GM20431 (cell line): ENCODE measurements around the gene TMEM163.
"Not testable (repeated sequence)": the region's sequence is repeated elsewhere in the genome, so short reads cannot be mapped to it uniquely, and the experiment has no call there.

Source experiments
- in situ Hi-C: fragments of 300-500 bp; cut with MseI, MboI; formaldehyde crosslinking; loops from one replicate; pipeline ENCODE4 v1.15.0; 2020; ENCODE audit warnings: low sequenced_read_pairs; ENCODE audit not compliant: unreplicated experiment

The TMEM163 gene

DNA sequence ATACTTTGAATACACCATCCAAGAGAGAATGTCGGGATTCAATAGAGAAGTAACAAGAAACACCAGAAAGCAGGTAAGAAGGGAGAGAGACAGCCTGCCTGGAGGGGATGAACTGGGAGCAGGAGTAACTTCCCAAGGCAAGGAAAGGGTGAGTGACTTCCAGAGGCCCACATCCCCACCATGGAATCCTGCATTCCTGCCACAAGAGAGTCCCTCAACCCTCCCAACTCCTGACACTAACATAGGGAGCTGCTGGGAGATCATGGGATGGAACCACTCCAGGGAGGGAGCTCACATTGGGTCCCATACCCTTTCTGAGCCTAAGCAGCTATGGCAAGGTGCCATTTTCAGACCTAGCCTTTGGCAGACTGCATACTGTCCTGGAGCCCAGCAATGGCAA lies 5.5 kb upstream of the TMEM163 start:
- in situ Hi-C loops, result no loop called here

- in situ Hi-C loops, result not testable (repeated sequence)
Measured at GRCh38 chr2:134723742-134724141, 4.9 kb upstream of the TMEM163 start.

DNA sequence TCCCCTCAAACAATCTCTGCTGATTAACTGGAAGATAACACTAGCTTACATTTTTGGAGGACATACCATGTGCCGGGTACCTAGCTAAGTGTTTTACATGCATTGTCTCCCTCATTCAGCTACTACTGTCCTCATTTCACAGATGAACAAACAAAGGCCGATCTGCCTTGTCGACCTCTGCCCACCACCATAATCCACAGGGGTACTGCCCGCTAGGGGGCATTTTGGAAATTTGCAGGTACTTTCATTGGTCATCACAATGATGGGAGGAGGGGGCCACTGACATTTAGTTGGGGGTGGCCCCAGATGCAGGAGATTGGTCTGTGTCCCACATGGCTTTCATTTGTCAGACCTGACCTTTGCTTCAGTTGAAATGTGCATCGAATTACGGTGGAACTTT lies 3.9 kb upstream of the TMEM163 start:
- in situ Hi-C loops, result no loop called here

DNA sequence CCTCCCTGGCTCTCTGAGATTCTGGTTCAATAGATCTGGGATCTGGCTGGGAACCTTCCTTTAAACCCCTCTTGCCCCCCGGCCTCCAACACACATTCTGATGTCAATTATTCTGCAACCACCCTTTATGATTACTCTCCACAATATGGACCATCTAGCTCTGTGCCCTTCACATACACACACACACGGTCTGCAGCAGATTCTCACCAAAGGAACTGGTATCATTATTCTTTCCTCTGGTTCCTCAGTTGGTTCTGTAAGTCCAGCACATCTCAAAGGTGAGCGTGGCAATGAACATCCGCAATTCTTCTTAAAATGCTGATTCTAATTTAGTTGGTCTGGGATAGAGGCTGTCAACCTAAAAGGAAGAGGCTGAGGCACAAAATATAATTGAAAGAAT lies 2.8 kb upstream of the TMEM163 start:
- in situ Hi-C loops, result no loop called here

DNA sequence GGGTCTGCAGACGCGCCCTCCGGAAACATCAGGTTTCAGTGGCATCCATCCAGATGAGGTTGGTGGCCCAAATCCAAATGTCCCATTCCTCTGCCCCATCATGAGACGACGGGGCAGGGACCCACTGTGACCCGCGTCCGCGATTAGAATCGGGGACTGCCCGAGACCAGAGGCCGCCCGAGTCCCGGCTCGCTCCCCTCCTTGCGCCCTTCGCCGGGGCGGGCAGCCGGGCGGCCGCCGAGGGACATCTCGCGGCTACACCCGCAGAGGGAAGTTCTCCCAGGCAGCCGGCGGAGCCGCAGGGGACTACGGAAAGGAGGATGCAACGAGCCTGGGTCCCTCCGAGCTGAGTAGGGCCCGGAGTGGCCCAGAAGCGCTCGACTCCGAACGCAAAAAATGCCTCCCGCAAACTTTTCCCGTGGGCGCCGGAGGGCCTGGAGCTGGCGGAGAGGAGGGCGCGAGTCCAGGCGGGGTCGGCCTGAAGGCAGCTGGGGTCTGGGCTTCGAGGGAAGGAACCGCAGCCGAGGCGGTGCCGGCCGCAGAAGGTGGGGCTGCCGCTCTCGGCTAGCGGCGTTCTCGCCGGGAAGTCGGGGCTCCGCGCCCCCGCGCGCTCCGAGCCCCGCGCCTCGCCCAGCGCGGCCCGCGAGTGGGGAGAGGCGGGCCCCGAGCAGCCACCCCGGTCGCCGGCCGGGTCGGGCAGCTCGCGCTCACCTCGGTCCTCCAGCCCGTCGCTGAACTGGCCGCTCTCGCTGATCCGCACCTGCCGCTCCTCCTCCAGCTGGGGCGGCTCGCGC lies 580 bp downstream of the TMEM163 start:
- in situ Hi-C loops, result no loop called here

DNA sequence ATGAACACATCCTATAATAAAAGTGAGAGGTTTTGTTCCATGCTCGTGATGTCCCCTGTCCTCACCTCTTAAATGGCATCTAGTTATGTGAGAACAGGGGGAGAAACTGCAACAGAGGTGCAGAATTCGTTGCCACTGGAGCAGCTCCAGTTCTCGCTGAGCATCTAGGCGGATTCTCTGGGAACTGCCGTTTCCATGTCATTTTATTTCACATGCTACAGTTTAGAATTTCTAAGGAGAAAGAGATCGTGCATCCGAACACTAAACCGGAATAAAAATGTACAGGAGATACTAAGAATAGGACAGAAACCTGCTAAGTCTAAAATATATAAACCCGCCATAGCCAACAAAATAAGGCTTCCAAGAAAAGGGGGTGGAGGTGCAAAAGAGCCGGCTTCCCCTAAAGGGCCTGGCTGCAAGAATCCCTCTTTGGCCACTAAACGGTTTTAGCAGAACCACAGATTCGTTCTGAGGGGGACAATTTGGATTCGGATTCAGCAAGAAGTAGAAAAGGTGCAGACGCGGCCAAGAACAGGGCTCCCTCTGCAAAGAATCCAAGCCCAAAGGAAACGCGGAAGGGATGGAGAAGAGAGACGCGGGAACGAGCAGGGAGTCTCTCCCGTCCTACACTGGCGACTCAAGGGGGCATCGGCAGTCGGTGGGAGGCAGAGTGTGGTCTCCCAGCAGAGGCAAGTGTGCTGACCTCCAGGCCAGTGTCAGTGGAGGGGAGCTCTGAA lies 1.3 kb downstream of the TMEM163 start:
- in situ Hi-C loops, result no loop called here

DNA sequence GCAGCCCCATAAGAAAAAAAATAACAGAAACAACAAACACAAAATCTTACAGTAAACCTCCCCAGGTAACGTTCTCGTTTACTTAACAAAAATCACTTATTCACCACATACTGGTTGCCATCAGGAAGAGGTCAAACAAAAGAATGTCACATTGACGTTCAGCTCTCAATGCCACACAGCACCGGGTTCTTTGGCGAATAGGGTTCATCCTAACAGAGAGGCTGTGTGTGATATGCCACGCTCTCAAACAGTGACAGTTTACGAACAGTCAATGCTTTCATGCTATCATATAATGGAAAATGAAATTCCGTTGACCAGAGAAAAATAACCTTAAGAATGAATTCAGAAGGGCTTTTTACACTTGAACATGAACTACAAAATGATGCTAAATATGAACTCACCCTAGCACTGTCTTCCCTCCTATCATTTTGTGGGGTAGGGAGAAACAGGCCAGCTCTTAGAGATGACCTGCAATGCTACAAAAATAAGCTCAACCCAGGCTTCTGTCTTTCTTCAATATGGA lies 2.0 kb downstream of the TMEM163 start:
- in situ Hi-C loops, result no loop called here

DNA sequence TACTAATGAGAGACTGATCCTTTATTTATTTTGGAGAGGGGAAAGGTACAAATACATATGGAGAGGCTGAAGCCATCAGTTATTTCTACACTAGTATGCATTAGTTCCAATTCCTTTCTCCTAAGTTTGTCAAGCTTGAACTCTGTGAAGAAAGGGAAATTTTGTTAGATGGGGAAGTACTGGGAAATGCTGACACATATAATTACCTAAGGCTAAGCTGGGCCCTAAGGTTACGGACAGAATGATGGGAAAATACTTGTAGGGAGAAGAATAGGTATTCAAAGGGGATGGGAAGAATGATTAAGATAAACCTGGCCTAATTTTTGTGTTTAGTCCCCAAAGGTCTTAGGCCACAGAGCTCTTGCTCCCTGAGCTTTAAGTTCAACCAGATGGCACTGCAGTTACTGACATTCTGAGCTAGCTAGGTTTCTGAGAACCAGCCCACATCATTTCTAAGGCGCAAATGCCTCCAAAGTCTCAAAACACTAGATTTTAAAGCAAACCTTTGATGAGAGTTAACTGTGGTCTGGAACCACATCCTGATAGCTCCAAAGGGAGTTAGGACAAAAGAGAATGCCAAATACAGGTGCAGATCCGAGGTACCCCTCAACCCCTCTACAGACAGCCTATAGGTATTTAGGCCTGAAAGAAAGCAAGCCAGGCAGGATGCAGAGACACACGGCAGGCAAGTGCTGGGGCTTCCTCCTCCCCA lies 2.7 kb downstream of the TMEM163 start:
- in situ Hi-C loops, result no loop called here

- in situ Hi-C loops, result no loop called here
Measured at GRCh38 chr2:134714228-134714627, 4.6 kb downstream of the TMEM163 start.

- in situ Hi-C loops, result no loop called here
Measured at GRCh38 chr2:134713606-134714005, 5.2 kb downstream of the TMEM163 start.

GRCh38 chr2:134713176-134713575 lies 5.6 kb downstream of the TMEM163 start:
- in situ Hi-C loops, result no loop called here

DNA sequence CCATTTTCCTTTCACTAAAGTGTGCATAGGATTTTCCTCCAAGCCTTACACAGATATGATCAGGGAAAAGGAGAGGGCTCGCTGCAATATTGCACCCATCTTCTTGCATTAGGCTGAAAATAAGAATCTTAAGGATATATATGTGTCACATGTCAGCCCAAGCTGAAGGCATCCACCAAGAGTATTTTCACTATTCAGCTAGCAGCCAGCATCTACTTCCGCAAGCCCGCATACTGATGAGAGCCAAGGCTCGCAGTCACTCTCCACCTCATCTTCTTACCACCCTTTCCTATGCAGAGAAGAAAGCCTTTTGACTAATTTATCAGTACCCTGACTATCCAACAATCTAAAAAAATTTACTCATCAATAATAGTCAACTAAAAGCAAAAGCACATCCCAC lies 6.1 kb downstream of the TMEM163 start:
- in situ Hi-C loops, result no loop called here

DNA sequence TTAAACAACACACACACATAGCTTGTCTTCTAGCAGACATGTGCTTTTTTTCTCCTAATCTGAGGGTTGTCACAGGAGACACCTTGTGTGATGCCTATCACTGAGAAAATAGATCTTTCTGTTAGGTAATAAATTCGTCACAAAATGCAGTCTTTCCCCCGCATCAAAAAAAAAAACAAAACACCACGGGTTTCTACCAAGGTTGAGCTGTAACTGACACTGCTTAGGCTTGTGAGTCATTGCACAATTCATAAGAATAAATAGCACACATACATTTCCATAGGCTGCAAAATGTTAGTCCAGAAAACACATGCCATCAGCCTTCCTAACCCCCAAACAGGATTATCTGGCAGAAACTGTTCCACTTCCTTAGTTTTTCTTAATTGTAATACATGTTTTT lies 6.5 kb downstream of the TMEM163 start:
- in situ Hi-C loops, result no loop called here

DNA sequence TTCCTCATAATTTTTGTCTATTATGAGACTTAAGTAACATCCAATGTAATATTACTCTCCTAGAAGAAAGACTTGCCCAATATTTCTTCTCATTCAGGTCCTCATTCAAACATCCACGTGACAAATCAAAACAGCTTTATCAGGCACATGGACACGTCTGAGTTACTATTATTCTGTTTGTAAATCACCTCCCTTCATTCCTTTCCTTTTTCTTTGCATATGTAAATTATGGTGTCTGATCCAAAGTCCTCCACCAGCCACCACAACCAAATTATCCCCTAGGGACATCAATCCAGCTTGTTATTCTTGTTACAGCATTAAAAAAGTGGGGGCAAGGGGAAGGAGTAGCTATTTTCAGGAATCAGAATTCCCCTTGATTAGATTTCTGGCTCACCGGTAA lies 7.1 kb downstream of the TMEM163 start:
- in situ Hi-C loops, result no loop called here

GRCh38 chr2:134707330-134707676 lies 11.5 kb downstream of the TMEM163 start:
- in situ Hi-C loops, result no loop called here

- in situ Hi-C loops, result no loop called here
Measured at GRCh38 chr2:134706587-134707329, 12.0 kb downstream of the TMEM163 start.

DNA sequence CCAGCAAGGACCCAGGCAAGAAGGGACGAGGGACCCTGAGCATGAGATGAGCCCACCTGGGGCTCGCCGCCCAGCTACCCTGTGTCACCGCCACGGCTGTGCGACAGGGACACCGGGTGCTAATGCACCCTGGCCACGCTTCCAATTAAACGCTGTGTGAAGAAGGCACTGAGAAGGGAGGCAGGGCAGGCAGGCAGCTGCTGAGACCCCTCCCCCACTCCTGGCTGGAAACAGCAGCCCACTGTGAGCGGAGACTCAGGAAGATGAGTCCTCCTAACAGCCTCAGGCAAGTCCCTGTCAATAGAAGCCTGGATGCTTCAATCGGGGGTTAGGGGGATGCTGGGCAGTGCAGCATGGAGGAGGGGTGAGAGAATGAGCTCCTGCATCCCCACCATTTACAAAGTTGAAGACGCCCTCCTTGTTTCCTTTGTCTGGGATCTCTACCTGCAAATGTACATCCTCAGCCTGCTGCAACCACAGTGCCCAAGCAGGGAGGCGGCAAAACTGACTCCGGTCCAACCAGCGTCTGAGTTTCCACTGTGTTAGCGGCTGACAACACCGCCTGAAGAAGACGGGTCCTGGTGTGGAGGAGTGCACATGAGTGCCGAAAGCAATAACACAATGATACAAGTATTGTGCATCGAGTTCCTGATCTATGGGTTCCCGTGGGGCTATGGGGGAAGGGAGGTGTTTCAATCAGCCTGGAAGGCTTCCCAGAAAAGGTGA lies 12.8 kb downstream of the TMEM163 start:
- in situ Hi-C loops, result no loop called here

DNA sequence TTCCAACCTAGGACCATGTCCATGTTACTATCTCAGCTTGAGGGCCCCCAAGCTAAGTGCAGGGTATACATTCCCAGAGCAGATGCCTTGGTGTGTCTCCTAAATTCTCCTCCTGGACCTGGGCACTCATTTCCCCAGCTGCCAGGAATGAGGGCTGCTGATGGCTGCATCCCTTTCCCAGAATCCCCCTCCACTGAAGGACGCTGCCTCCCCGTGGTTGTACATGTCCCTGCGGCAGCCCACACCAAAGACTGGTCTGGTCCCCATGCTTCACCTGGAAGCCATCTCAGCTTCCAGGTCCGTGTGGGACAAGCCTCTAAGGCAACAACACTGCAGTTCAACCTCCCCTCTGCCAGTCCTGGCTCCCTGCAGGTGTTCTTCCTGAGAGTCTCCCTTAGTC lies 14.6 kb downstream of the TMEM163 start:
- in situ Hi-C loops, result no loop called here

GRCh38 chr2:134703426-134703825 lies 15.4 kb downstream of the TMEM163 start:
- in situ Hi-C loops, result no loop called here

DNA sequence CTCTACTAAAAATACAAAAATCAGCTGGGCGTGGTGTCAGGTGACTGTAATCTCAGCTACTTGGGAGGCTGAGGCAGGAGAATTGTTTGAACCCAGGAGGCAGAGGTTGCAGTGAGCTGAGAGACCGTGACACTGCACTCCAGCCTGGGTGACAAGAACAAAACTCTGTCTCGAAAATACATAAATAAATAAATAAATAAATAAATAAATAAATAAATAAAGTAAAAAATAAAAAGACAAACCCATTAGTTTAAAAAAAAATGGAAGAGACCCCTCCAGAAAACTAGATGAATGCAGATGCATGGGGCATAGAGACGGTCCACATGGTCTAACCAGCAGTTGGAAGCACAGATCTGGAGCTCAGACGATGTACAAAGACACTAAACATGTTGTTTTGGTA lies 18.1 kb downstream of the TMEM163 start:
- in situ Hi-C loops, result no loop called here
